H9 (cell line): ENCODE data around the gene BAIAP2. TPM values are rescaled to one million over a fixed set of nuclear protein-coding genes. Genes with fewer than 3 reads are reported as not detected.

Source experiments
- DNase-seq: peaks from one replicate; pipeline ENCODE4 v3.0.0-alpha.2; 2017
- H2AFZ ChIP-seq: one replicate; pipeline ENCODE4 v1.6.1; 2013; ENCODE audit warnings: mild to moderate bottlenecking, low read length, control low read depth, moderate library complexity
- H2AK5ac ChIP-seq: 2 replicates; pipeline ENCODE4 v1.6.1; 2013; ENCODE audit warnings: low read length, control low read depth, mixed read lengths; ENCODE audit not compliant: insufficient read length
- H2BK120ac ChIP-seq: one replicate; pipeline ENCODE4 v1.6.1; 2013; ENCODE audit warnings: low read depth, mild to moderate bottlenecking, low read length, control low read depth, inconsistent platforms; ENCODE audit not compliant: poor library complexity, severe bottlenecking
- H2BK12ac ChIP-seq: 2 replicates; pipeline ENCODE4 v1.6.1; 2013; ENCODE audit warnings: low read length, control low read depth, mixed read lengths, low read depth; ENCODE audit not compliant: insufficient read length
- H2BK15ac ChIP-seq: 2 replicates; pipeline ENCODE4 v1.6.1; 2013; ENCODE audit warnings: low read depth, low read length, control low read depth
- H2BK20ac ChIP-seq: one replicate; pipeline ENCODE4 v1.6.1; 2013; ENCODE audit warnings: low read depth, mild to moderate bottlenecking, low read length, control low read depth, inconsistent platforms; ENCODE audit not compliant: poor library complexity, severe bottlenecking
- H2BK5ac ChIP-seq: 2 replicates; pipeline ENCODE4 v1.6.1; 2013; ENCODE audit warnings: low read length, control low read depth, mixed read lengths; ENCODE audit not compliant: insufficient read length
- H3K14ac ChIP-seq: 2 replicates; pipeline ENCODE4 v1.6.1; 2013; ENCODE audit warnings: low read length, control low read depth; ENCODE audit not compliant: insufficient read depth
- H3K18ac ChIP-seq: 2 replicates; pipeline ENCODE4 v1.6.1; 2013; ENCODE audit warnings: low read depth, mild to moderate bottlenecking, mixed read lengths, low read length, control low read depth; ENCODE audit not compliant: insufficient read length
- H3K23ac ChIP-seq: 2 replicates; pipeline ENCODE4 v1.6.1; 2013; ENCODE audit warnings: low read length, control low read depth, mixed read lengths, low read depth; ENCODE audit not compliant: insufficient read length
- H3K23me2 ChIP-seq: 2 replicates; pipeline ENCODE4 v1.6.1; 2013; ENCODE audit warnings: low read depth, mild to moderate bottlenecking, mixed read lengths, low read length, control low read depth; ENCODE audit not compliant: insufficient read length, poor library complexity, severe bottlenecking
- H3K27ac ChIP-seq: 2 replicates; pipeline ENCODE4 v1.5.1; 2013; ENCODE audit warnings: low read length, control low read depth, mixed read lengths, low read depth; ENCODE audit not compliant: insufficient read length
- H3K27me3 ChIP-seq: 2 replicates; pipeline ENCODE4 v1.6.1; 2013; ENCODE audit warnings: low read length, control low read depth, inconsistent platforms; ENCODE audit not compliant: insufficient read depth
- H3K4ac ChIP-seq: 2 replicates; pipeline ENCODE4 v1.6.1; 2013; ENCODE audit warnings: low read depth, mild to moderate bottlenecking, control low read depth, inconsistent platforms, low read length, moderate library complexity
- H3K4me1 ChIP-seq: 2 replicates; pipeline ENCODE4 v1.6.1; 2013; ENCODE audit warnings: low read length, control low read depth, inconsistent platforms; ENCODE audit not compliant: insufficient read depth
- H3K4me2 ChIP-seq: 2 replicates; pipeline ENCODE4 v1.6.1; 2013; ENCODE audit warnings: low read length, control low read depth, mixed read lengths; ENCODE audit not compliant: insufficient read length, insufficient read depth
- H3K56ac ChIP-seq: 2 replicates; pipeline ENCODE4 v1.6.1; 2013; ENCODE audit warnings: low read depth, mild to moderate bottlenecking, mixed read lengths, low read length, control low read depth; ENCODE audit not compliant: insufficient read length
- H3K79me1 ChIP-seq: 2 replicates; pipeline ENCODE4 v1.6.1; 2013; ENCODE audit warnings: low read depth, mild to moderate bottlenecking, moderate library complexity, low read length, control low read depth, inconsistent platforms; ENCODE audit not compliant: insufficient read depth, poor library complexity, severe bottlenecking
- H3K79me2 ChIP-seq: 2 replicates; pipeline ENCODE4 v1.6.1; 2013; ENCODE audit warnings: low read length, control low read depth, inconsistent platforms; ENCODE audit not compliant: insufficient read depth
- H3K9ac ChIP-seq: 2 replicates; pipeline ENCODE4 v1.6.1; 2013; ENCODE audit warnings: low read length, control low read depth, mixed read lengths; ENCODE audit not compliant: insufficient read length; ENCODE audit errors: extremely low read depth
- H3K9me3 ChIP-seq: one replicate; pipeline ENCODE4 v1.6.1; 2013; ENCODE audit warnings: low read depth, low read length, inconsistent platforms; ENCODE audit not compliant: control insufficient read depth
- H3T11ph ChIP-seq: one replicate; pipeline ENCODE4 v1.6.1; 2013; ENCODE audit warnings: mild to moderate bottlenecking, low read length, control low read depth, inconsistent platforms
- H4K20me1 ChIP-seq: one replicate; pipeline ENCODE4 v1.6.1; 2013; ENCODE audit not compliant: control insufficient read depth, insufficient read length, insufficient read depth
- H4K5ac ChIP-seq: 2 replicates; pipeline ENCODE4 v1.6.1; 2013; ENCODE audit warnings: low read depth, mild to moderate bottlenecking, mixed read lengths, low read length, control low read depth; ENCODE audit not compliant: insufficient read length
- H4K8ac ChIP-seq: replicated peaks from 2 replicates; pipeline ENCODE4 v1.6.1; 2013; ENCODE audit warnings: low read length, control low read depth, mixed read lengths, low read depth; ENCODE audit not compliant: insufficient read length
- H4K91ac ChIP-seq: 2 replicates; pipeline ENCODE4 v1.6.1; 2013; ENCODE audit warnings: low read depth, mild to moderate bottlenecking, moderate library complexity, mixed read lengths, low read length, control low read depth; ENCODE audit not compliant: insufficient read length
- H3K27ac Mint-ChIP-seq, 3 experiments: 2 replicates in 2 of 3; 3 replicates in 1 of 3; pipeline ENCODE4 v1.8.0; 2020 to 2021; ENCODE audit warnings: mixed read lengths in 3 of 3, mild to moderate bottlenecking in 1 of 3, moderate library complexity in 1 of 3
- H3K27me3 Mint-ChIP-seq: 2 replicates; pipeline ENCODE4 v1.8.0; 2021; ENCODE audit warnings: low read depth, mild to moderate bottlenecking, moderate library complexity, mixed read lengths
- H3K36me3 Mint-ChIP-seq, 3 experiments: 2 replicates in 2 of 3; 3 replicates in 1 of 3; pipeline ENCODE4 v1.8.0; 2020 to 2021; ENCODE audit warnings: low read depth in 3 of 3, mixed read lengths in 3 of 3; ENCODE audit not compliant: insufficient read depth in 1 of 3
- H3K4me1 Mint-ChIP-seq, 2 experiments: 2 replicates each; pipeline ENCODE4 v1.8.0; 2020; ENCODE audit warnings: mixed read lengths in 2 of 2
- H3K4me3 Mint-ChIP-seq, 2 experiments: 2 replicates in 1 of 2; 3 replicates in 1 of 2; pipeline ENCODE4 v1.8.0; 2020 to 2021; ENCODE audit warnings: mild to moderate bottlenecking in 2 of 2, mixed read lengths in 2 of 2, moderate library complexity in 1 of 2
- H3K9me3 Mint-ChIP-seq, 2 experiments: 2 replicates in 1 of 2; 3 replicates in 1 of 2; pipeline ENCODE4 v1.8.0; 2020; ENCODE audit warnings: mild to moderate bottlenecking in 2 of 2, mixed read lengths in 2 of 2, moderate library complexity in 1 of 2
- WGBS: extraction: QIAGEN DNeasy Blood & Tissue Kit; methylation state at CpG from one replicate; pipeline ENCODE4 v1.1.7; 2013; ENCODE audit warnings: missing lambda C conversion rate, low lambda C conversion rate, mixed read lengths; ENCODE audit not compliant: insufficient read length; ENCODE audit errors: extremely low coverage; 5-methylcytosine and 5-hydroxymethylcytosine counted together
- total RNA-seq: library from RNA; stranded (reverse); gene quantifications from 2 replicates; pipeline ENCODE4 v1.2.1, GENCODE V29; 2021
- TF ChIP-seq, protein P1 (sequence below): fragments of 200-600 bp; sonication (generic); conservative IDR thresholded peaks from 3 replicates; pipeline ENCODE4 v1.8.0; 2021; ENCODE audit warnings: antibody characterized with exemption, mild to moderate bottlenecking

Gene BAIAP2
- total RNA-seq, 1 experiment from 2014 or later = 27.8 TPM

DNA sequence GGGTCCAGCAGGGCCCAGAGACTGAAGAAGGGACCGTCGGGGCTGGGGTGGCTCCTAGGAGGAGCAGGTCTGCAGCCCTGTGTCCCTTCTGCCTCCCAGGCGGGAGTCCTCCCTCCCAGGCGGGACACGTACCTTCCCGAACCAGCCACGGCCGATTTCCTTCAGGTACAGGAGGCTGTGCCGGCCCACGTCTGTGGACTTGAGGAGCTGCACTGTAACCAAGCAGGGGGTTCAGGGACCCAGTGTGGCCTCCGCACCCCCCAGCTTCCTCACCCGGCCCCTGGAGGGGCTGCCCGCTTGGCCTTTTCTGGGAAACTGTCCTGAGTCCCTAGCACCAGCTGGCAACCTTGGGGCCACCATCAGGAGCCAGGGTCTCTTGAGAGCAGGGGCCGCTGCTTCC, 93.4 kb downstream of the BAIAP2 start:
- no peaks in the 10 kb centered on the region for H3K79me1 ChIP-seq
- H3K14ac ChIP-seq = no peak overlapping the region
- no peak overlapping the region for H3T11ph ChIP-seq
- no peak overlapping the region for H3K4me3 Mint-ChIP-seq
- no peaks in the 10 kb centered on the region for H3K36me3 Mint-ChIP-seq
- no peak overlapping the region for H2BK20ac ChIP-seq
- H2BK15ac ChIP-seq = no peak overlapping the region
- no peaks in the 10 kb centered on the region for H3K27me3 Mint-ChIP-seq
- no peak overlapping the region for H3K18ac ChIP-seq
- H2BK120ac ChIP-seq = no peak overlapping the region
- H2AK5ac ChIP-seq = no peak overlapping the region
- no peak overlapping the region for H3K4me2 ChIP-seq
- H4K20me1 ChIP-seq = no peaks in the 10 kb centered on the region
- H2BK12ac ChIP-seq = no peak overlapping the region
- no peak overlapping the region for H4K8ac ChIP-seq
- H2AFZ ChIP-seq = no peak overlapping the region
- H3K4me1 Mint-ChIP-seq = peaks cover 0 to 13% of the 10 kb centered on the region in 2 experiments; a peak in 2 of 4 replicates
- H4K5ac ChIP-seq = no peak overlapping the region
- H3K9ac ChIP-seq = no peak overlapping the region
- H3K23me2 ChIP-seq = no peaks in the 10 kb centered on the region
- no peak overlapping the region for H2BK5ac ChIP-seq
- H4K91ac ChIP-seq = no peak overlapping the region
- TF ChIP-seq, protein P1, sequence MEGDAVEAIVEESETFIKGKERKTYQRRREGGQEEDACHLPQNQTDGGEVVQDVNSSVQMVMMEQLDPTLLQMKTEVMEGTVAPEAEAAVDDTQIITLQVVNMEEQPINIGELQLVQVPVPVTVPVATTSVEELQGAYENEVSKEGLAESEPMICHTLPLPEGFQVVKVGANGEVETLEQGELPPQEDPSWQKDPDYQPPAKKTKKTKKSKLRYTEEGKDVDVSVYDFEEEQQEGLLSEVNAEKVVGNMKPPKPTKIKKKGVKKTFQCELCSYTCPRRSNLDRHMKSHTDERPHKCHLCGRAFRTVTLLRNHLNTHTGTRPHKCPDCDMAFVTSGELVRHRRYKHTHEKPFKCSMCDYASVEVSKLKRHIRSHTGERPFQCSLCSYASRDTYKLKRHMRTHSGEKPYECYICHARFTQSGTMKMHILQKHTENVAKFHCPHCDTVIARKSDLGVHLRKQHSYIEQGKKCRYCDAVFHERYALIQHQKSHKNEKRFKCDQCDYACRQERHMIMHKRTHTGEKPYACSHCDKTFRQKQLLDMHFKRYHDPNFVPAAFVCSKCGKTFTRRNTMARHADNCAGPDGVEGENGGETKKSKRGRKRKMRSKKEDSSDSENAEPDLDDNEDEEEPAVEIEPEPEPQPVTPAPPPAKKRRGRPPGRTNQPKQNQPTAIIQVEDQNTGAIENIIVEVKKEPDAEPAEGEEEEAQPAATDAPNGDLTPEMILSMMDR = no peak
- WGBS = no CpG with 5 or more reads among the region's 14 CpGs
- no peaks in the 10 kb centered on the region for H3K79me2 ChIP-seq
- no peak overlapping the region for H3K56ac ChIP-seq
- no peaks in the 10 kb centered on the region for H3K9me3 ChIP-seq
- H3K4me1 ChIP-seq = no peaks in the 10 kb centered on the region
- no peak for DNase-seq
- H3K9me3 Mint-ChIP-seq = no peaks in the 10 kb centered on the region
- H3K4ac ChIP-seq = no peak overlapping the region
- no peak overlapping the region for H3K27ac Mint-ChIP-seq
- no peak overlapping the region for H3K23ac ChIP-seq
- H3K27ac ChIP-seq = no peak overlapping the region
- H3K27me3 ChIP-seq = no peaks in the 10 kb centered on the region
